HepG2 (cell line): Measurements from ENCODE around the gene RNFT2. TPM values are rescaled to one million over a fixed set of nuclear protein-coding genes. Genes with fewer than 3 reads are reported as not detected.

Source experiments
- ATAC-seq: fragments of 200-7000 bp; cut with Tn5 transposase; 3 replicates; pipeline ENCODE4 v1.9.1; 2020; ENCODE audit warnings: mild to moderate bottlenecking, moderate library complexity
- BruUV-seq: library from RNA; stranded (reverse); fragments of 400-500 nt; replicated peaks from 2 replicates; lab custom pipeline; 2021; lab: Mats Ljungman, UMichigan
- CTCF ChIA-PET: fragments of 300-600 bp; formaldehyde crosslinking; extraction: SDS; loops from one replicate; lab custom pipeline; 2021; ENCODE audit warnings: low total read pairs, inconsistent platforms, low intra/inter-chr PET ratio; lab: Yijun Ruan, JAX
- POLR2A ChIA-PET: fragments of 350-600 bp; sonication (Branson Sonifier 250); formaldehyde crosslinking; loops from one replicate; lab custom pipeline; 2020; ENCODE audit warnings: antibody characterized with exemption, inconsistent platforms; lab: Yijun Ruan, JAX
- DNase-seq: peaks from one replicate; pipeline ENCODE4 v3.0.0-alpha.2; 2015; ENCODE audit warnings: low spot score
- FAIRE-seq: peaks from 3 replicates; lab custom pipeline; 2011; peaks lifted over from hg19 to GRCh38; lab: Jason Lieb, UNC
- H2AFZ ChIP-seq: one replicate; pipeline ENCODE4 v1.6.1; 2011; ENCODE audit warnings: low read length, inconsistent platforms
- H3K27ac ChIP-seq: fragments of 300-600 bp; 3 replicates; pipeline ENCODE4 v1.8.0; 2011; ENCODE audit warnings: mixed run types, mild to moderate bottlenecking, mixed read lengths, low read length, inconsistent platforms; ENCODE audit not compliant: insufficient read depth; ENCODE audit errors: extremely low read length
- H3K27me3 ChIP-seq, 2 experiments: fragments of 200-600 bp in 1 of 2; 2 replicates in 1 of 2; 3 replicates in 1 of 2; pipeline versions ENCODE4 v1.6.0 to v1.8.0; 2011; ENCODE audit warnings: low read length in 2 of 2, mild to moderate bottlenecking in 2 of 2, moderate library complexity in 2 of 2, inconsistent platforms in 1 of 2; ENCODE audit not compliant: insufficient read depth in 2 of 2, control insufficient read depth in 1 of 2
- H3K36me3 ChIP-seq, 2 experiments: fragments of 200-600 bp in 1 of 2; replicated peaks in 1 of 2; 2 replicates in 1 of 2; 3 replicates in 1 of 2; pipeline versions ENCODE4 v1.5.1 to v1.8.0; 2011; ENCODE audit warnings: low read length in 2 of 2, inconsistent platforms in 1 of 2; ENCODE audit not compliant: insufficient read depth in 2 of 2, control insufficient read depth in 1 of 2
- H3K4me1 ChIP-seq: 2 replicates; pipeline ENCODE4 v1.5.1; 2012; ENCODE audit warnings: low read length, inconsistent platforms; ENCODE audit not compliant: insufficient read depth
- H3K4me2 ChIP-seq: 2 replicates; pipeline ENCODE4 v1.6.0; 2011; ENCODE audit warnings: low read depth, low read length, inconsistent platforms
- H3K4me3 ChIP-seq, 3 experiments: fragments of 200-600 bp in 1 of 3; sonication (generic), shearing (Covaris generic) in 1 of 3; replicated peaks in 1 of 3; 2 replicates each; pipeline ENCODE4 v1.5.1; 2011 to 2016; ENCODE audit warnings: low read length in 3 of 3, inconsistent platforms in 2 of 3, low read depth in 2 of 3, mild to moderate bottlenecking in 2 of 3, control low read depth in 1 of 3, mixed read lengths in 1 of 3; ENCODE audit not compliant: insufficient read depth in 1 of 3
- H3K79me2 ChIP-seq: one replicate; pipeline ENCODE4 v1.6.1; 2011; ENCODE audit warnings: low read length, inconsistent platforms; ENCODE audit not compliant: insufficient read depth
- H3K9ac ChIP-seq: 2 replicates; pipeline ENCODE4 v1.6.0; 2011; ENCODE audit warnings: mild to moderate bottlenecking, low read depth, low read length, inconsistent platforms; ENCODE audit not compliant: insufficient read depth
- H3K9me3 ChIP-seq: 2 replicates; pipeline ENCODE4 v1.5.1; 2012; ENCODE audit warnings: mild to moderate bottlenecking, low read length
- H4K20me1 ChIP-seq: 2 replicates; pipeline ENCODE4 v1.6.0; 2011; ENCODE audit warnings: inconsistent platforms, mild to moderate bottlenecking, low read length, moderate library complexity; ENCODE audit not compliant: insufficient read depth
- SRY ChIP-seq: sonication (generic); formaldehyde crosslinking; IDR thresholded peaks from 2 replicates; pipeline ENCODE4 v1.8.0; 2022; ENCODE audit warnings: mild to moderate bottlenecking, missing genetic modification reagents
- ZNF468 ChIP-seq: sonication (generic); formaldehyde crosslinking; IDR thresholded peaks from 2 replicates; pipeline ENCODE4 v1.8.0; 2022; ENCODE audit warnings: mild to moderate bottlenecking, moderate library complexity, missing genetic modification reagents
- ZNF629 ChIP-seq: sonication (generic); formaldehyde crosslinking; conservative IDR thresholded peaks from 2 replicates; pipeline ENCODE4 v1.5.0; 2020; ENCODE audit warnings: missing genetic modification reagents
- WGBS: methylation state at CpG from one replicate; pipeline ENCODE4 v1.1.6; 2017; ENCODE audit warnings: low lambda C conversion rate; 5-methylcytosine and 5-hydroxymethylcytosine counted together
- in situ Hi-C: cut with HindIII; loops from 2 replicates; pipeline ENCODE4 v1.10.0; 2017; ENCODE audit warnings: low pct_unique_long_range_greater_than_20kb; ENCODE audit not compliant: extremely low pct_ligation_motif_present
- intact Hi-C: fragments of 100-400 bp; cut with micrococcal nuclease; formaldehyde crosslinking; loops from one replicate; pipeline ENCODE4 v1.10.0; 2022; ENCODE audit not compliant: unreplicated experiment
- polyA plus RNA-seq, 8 experiments: library from polyadenylated mRNA; depleted of rRNA in 3 of 8; stranded (reverse) in 7 of 8; unstranded in 1 of 8; fragments of >200 nt; fragmentation: Illumina TruSeq in 4 of 8; extraction: Trizol in 4 of 8; gene quantifications; 2 replicates each; pipeline versions ENCODE4 v1.2.1 to v1.2.3, GENCODE V29; 2011 to 2016; ENCODE audit warnings: low read depth in 4 of 8, missing spikeins in 1 of 8, mixed read lengths in 1 of 8; ENCODE audit not compliant: insufficient read depth in 1 of 8
- total RNA-seq, 5 experiments: library from RNA; depleted of rRNA; stranded (reverse); fragments of >200 nt; fragmentation: Illumina TruSeq; extraction: Trizol; gene quantifications; 2 replicates each; pipeline ENCODE4 v1.2.3, GENCODE V29; 2016; ENCODE audit warnings: low read depth in 1 of 5
- TF ChIP-seq, protein P1 (sequence below): sonication (generic); formaldehyde crosslinking; IDR thresholded peaks from 2 replicates; pipeline ENCODE4 v1.8.0; 2022; ENCODE audit warnings: missing genetic modification reagents, mild to moderate bottlenecking, moderate library complexity, borderline replicate concordance

RNFT2 gene
- total and polyA plus RNA-seq, 2 of the 13 experiments (the other 11 are each of a cell fraction or from before 2014, with no cell fraction given): 3.3 to 8.3 TPM

DNA sequence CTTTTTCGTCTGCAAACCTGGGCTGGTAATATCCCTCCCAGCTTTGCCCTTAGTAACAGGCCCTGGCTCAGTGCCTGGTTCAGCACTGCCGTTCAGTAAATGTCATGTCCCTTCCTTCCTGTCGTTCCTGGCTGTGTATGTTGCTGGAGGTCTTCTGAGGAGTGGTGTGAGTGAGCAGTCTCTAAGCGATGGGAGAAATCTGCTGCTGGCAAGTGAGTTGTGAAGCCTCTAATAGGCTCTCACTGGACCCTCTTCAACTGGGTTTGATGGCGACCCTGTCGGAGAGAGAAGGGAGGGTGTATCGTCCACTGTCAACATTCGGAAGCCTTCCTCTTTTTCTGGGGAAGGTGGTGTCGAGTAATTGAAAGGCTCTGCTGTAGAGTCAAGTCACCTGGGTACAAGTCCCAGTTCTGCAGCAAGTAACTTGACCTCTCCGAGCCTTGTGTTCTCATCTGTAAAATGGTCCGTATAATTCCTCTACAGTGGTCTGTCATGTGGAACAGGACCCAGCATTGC, 80.3 kb downstream of the RNFT2 start:
- H3K4me2 ChIP-seq: peak overlapping the region; percentile 90
- H3K27ac ChIP-seq: peak overlapping the region; percentile 74
- POLR2A ChIA-PET: interaction anchor here (0.7 kb wide), 2 partner anchors 42 to 80 kb away, joined by 3 to 4 read pairs; partner anchors contain the start of genes RNFT2 and SPRING1
- no TSS peak for BruUV-seq
- intact Hi-C loops: no loop called here
- H3K27me3 ChIP-seq: no peaks in the 10 kb centered on the region; a peak in 1 of 5 replicates
- H2AFZ ChIP-seq: no peak overlapping the region
- no peaks in the 10 kb centered on the region for H3K36me3 ChIP-seq
- H3K4me1 ChIP-seq: peaks cover 10% of the 10 kb centered on the region
- no peak for ATAC-seq
- no peaks in the 10 kb centered on the region for H3K9me3 ChIP-seq
- TF ChIP-seq ZNF629 (CRISPR knock-in tag) (0 out of 2 replicates have a peak, but pooled peaks have one; percentile 28), SRY (CRISPR knock-in tag) (0 out of 2 replicates have a peak, but pooled peaks have one; percentile 17), ZNF468 (CRISPR knock-in tag) (0 out of 2 replicates have a peak, but pooled peaks have one; percentile 15)
- TF ChIP-seq, protein P1, sequence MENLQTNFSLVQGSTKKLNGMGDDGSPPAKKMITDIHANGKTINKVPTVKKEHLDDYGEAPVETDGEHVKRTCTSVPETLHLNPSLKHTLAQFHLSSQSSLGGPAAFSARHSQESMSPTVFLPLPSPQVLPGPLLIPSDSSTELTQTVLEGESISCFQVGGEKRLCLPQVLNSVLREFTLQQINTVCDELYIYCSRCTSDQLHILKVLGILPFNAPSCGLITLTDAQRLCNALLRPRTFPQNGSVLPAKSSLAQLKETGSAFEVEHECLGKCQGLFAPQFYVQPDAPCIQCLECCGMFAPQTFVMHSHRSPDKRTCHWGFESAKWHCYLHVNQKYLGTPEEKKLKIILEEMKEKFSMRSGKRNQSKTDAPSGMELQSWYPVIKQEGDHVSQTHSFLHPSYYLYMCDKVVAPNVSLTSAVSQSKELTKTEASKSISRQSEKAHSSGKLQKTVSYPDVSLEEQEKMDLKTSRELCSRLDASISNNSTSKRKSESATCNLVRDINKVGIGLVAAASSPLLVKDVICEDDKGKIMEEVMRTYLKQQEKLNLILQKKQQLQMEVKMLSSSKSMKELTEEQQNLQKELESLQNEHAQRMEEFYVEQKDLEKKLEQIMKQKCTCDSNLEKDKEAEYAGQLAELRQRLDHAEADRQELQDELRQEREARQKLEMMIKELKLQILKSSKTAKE (CRISPR knock-in tag): no peak
- TF ChIP-seq, all 625 proteins: peak for 3
- CTCF ChIA-PET: no interaction called here
- no peaks in the 10 kb centered on the region for H4K20me1 ChIP-seq
- H3K9ac ChIP-seq: peak overlapping the region; percentile 85
- WGBS: 69% methylated on average over 10 of the region's 11 CpGs
- FAIRE-seq (no peak), DNase-seq (no peak)
- in situ Hi-C loops: no loop called here
- peak overlapping the region; percentile 81 to 90 (median 88) for H3K4me3 ChIP-seq
- H3K79me2 ChIP-seq: no peaks in the 10 kb centered on the region
